Naive B cell (primary cell): ENCODE data around the gene SECISBP2. TPM values are rescaled to one million over a fixed set of nuclear protein-coding genes. Genes with fewer than 3 reads are reported as not detected.

Experiments
- ATAC-seq, 2 donors: fragments of 150-1000 bp; cut with Tn5 transposase; 2 replicates each; pipeline ENCODE4 v1.10.0; 2021; ENCODE audit warnings: low read depth in 2 of 2, mild to moderate bottlenecking in 2 of 2, moderate library complexity in 2 of 2
- DNase-seq: peaks from one replicate; pipeline ENCODE4 v3.0.0; 2022
- H3K27ac Mint-ChIP-seq, 6 donors: one replicate each; pipeline ENCODE4 v1.8.0; 2020 to 2022; ENCODE audit warnings: mild to moderate bottlenecking in 6 of 6, mixed read lengths in 6 of 6, moderate library complexity in 5 of 6, inconsistent platforms in 2 of 6
- H3K27me3 Mint-ChIP-seq, 3 donors: one replicate each; pipeline ENCODE4 v1.8.0; 2021 to 2022; ENCODE audit warnings: mixed read lengths in 3 of 3, mild to moderate bottlenecking in 1 of 3
- H3K36me3 Mint-ChIP-seq, 2 donors: one replicate each; pipeline ENCODE4 v1.8.0; 2020 to 2022; ENCODE audit warnings: mixed read lengths in 2 of 2, inconsistent platforms in 1 of 2, mild to moderate bottlenecking in 1 of 2
- H3K4me1 Mint-ChIP-seq, 3 donors: one replicate each; pipeline ENCODE4 v1.8.0; 2020 to 2022; ENCODE audit warnings: mixed read lengths in 3 of 3, inconsistent platforms in 1 of 3, mild to moderate bottlenecking in 1 of 3, moderate library complexity in 1 of 3
- H3K4me3 Mint-ChIP-seq, 8 donors: one replicate each; pipeline ENCODE4 v1.8.0; 2020 to 2022; ENCODE audit warnings: mild to moderate bottlenecking in 8 of 8, mixed read lengths in 8 of 8, moderate library complexity in 8 of 8, inconsistent platforms in 2 of 8
- H3K9me3 Mint-ChIP-seq, 7 donors: one replicate each; pipeline ENCODE4 v1.8.0; 2020 to 2022; ENCODE audit warnings: mixed read lengths in 7 of 7, mild to moderate bottlenecking in 5 of 7, inconsistent platforms in 2 of 7, moderate library complexity in 1 of 7
- polyA plus RNA-seq, 6 donors: library from polyadenylated mRNA; unstranded; fragments of 300-500 nt; fragmentation: Illumina TruSeq; gene quantifications; one replicate each; pipeline ENCODE4 v1.2.3, GENCODE V29; 2021; ENCODE audit warnings: low read depth in 6 of 6

The SECISBP2 gene
- polyA plus RNA-seq, 6 donors from 2014 or later = 15.4 to 39.3 (median 28.2) TPM

GRCh38 chr9:89386797-89387196 is 68.5 kb downstream of the SECISBP2 start:
- H3K27me3 Mint-ChIP-seq = no peaks in the 10 kb centered on the region
- no peak for ATAC-seq

GRCh38 chr9:89387197-89387849 is 69.0 kb downstream of the SECISBP2 start:
- no peak overlapping the region for H3K27ac Mint-ChIP-seq
- peaks cover 15 to 32% of the 10 kb centered on the region in 2 donors for H3K36me3 Mint-ChIP-seq
- H3K9me3 Mint-ChIP-seq = no peaks in the 10 kb centered on the region
- no peaks in the 10 kb centered on the region for H3K27me3 Mint-ChIP-seq
- no peak overlapping the region for H3K4me3 Mint-ChIP-seq
- no peak for ATAC-seq
- peaks cover 5 to 10% (median 9%) of the 10 kb centered on the region in 3 donors for H3K4me1 Mint-ChIP-seq
- no peak for DNase-seq

More at GRCh38 chr9:89386797-89387196, 68.5 kb downstream of the SECISBP2 start:
- Mint-ChIP-seq H3K9me3 (no peaks in the 10 kb centered on the region), H3K36me3 (peaks cover 15 to 28% of the 10 kb centered on the region in 2 donors), H3K4me1 (peaks cover 5 to 10% (median 9%) of the 10 kb centered on the region in 3 donors), H3K27ac (no peak overlapping the region), H3K4me3 (no peak overlapping the region)
- no peak for DNase-seq

DNA sequence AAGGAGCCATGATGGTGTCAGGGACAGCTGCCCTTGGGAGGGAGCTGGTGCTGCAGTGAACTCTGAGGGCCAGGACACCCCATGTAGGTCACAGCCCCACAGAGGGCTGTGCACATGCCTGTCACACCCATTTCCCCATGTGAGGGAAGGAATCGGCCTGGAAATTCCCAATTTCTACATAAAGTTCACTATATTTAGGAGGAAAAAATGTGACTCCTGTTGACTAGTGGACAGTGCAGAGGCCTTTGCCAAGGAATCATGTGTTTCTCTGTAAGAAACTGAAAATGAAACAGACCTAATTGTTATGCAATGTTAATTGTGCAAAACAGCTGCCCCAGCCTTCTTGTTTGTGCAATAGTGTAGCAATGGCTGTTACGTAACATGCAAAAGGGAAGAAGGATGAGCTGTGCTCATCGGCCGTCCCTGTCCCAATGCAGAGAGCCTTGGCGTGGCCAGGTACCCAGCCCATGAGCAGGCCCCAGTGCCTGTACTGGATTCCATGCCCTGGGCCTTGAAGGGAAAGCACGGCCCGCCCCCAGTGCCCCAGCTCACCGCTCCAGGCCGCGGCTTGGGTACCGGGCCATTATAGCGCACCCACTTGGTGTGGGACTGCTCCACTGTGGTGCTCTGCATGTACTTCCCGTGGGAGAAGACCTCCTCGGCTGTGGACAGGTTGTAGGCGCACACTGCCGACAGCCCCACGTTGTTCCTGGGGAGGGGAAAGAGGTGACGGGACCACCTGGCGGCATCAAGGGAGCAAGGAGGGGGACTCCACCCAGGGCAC is 70.0 kb downstream of the SECISBP2 start:
- ATAC-seq = no peak
- peaks cover 23 to 35% of the 10 kb centered on the region in 2 donors for H3K36me3 Mint-ChIP-seq
- no peaks in the 10 kb centered on the region for H3K9me3 Mint-ChIP-seq
- no peaks in the 10 kb centered on the region for H3K27me3 Mint-ChIP-seq
- H3K27ac Mint-ChIP-seq = peak overlapping the region in 1 of 6 donors; percentile 72
- peaks cover 3 to 5% (median 3%) of the 10 kb centered on the region in 3 donors for H3K4me1 Mint-ChIP-seq
- DNase-seq = no peak
- H3K4me3 Mint-ChIP-seq = no peak overlapping the region

DNA sequence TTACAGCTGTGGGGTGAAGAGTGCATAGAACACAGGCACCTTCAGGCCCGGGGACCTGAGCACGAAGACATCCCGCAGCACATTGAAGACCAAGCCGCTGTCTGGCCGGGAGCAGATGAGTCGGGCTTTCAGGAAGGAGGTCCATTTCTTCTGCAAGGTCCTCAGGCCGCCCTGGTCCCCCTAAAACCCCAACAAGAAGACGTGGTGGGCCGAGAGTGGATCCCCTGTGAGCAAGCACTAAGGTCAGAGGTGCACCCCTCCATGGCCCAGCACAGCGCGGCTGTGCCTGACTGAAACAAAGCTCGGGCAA is 70.5 kb downstream of the SECISBP2 start:
- Mint-ChIP-seq H3K27me3 (no peaks in the 10 kb centered on the region), H3K9me3 (no peaks in the 10 kb centered on the region), H3K4me1 (peaks cover 0 to 3% (median 0%) of the 10 kb centered on the region in 3 donors), H3K36me3 (peaks cover 23 to 35% of the 10 kb centered on the region in 2 donors), H3K4me3 (no peak overlapping the region), H3K27ac (no peak overlapping the region)
- DNase-seq (no peak), ATAC-seq (no peak)

DNA sequence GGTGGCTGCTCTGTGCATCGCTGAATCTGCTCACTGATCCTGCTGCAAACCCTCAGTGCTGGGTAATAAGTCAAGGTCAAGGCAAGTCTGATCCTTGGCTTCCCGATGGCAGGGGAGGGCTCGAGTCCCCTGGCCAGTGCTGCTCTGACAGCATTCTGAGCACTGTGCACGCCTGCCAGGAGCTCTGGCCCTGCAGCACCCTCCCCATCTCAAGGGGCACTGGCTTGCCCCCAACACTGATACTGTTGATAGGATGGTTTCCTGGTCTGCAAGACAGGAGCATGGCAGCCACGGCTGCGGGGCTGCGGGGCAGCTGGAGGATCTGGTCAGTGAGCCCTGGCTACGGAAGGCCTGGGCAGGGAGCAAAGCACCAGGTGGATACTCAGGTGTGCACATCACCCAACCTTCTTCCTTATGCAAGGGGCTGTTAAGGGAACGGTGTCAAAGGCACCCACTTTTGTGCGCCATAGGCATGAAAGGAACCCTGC is 71.8 kb downstream of the SECISBP2 start:
- no peaks in the 10 kb centered on the region for H3K27me3 Mint-ChIP-seq
- DNase-seq = no peak
- H3K9me3 Mint-ChIP-seq = no peaks in the 10 kb centered on the region
- H3K4me3 Mint-ChIP-seq = no peak overlapping the region
- H3K36me3 Mint-ChIP-seq = peaks cover 23 to 40% of the 10 kb centered on the region in 2 donors
- peaks cover 0 to 6% (median 0%) of the 10 kb centered on the region in 3 donors for H3K4me1 Mint-ChIP-seq
- ATAC-seq = no peak
- peak overlapping the region in 1 of 6 donors; percentile 7 for H3K27ac Mint-ChIP-seq

GRCh38 chr9:89390578-89391116 is 72.3 kb downstream of the SECISBP2 start:
- no peak overlapping the region for H3K4me3 Mint-ChIP-seq
- peaks cover 0 to 6% (median 0%) of the 10 kb centered on the region in 3 donors for H3K4me1 Mint-ChIP-seq
- no peaks in the 10 kb centered on the region for H3K27me3 Mint-ChIP-seq
- H3K27ac Mint-ChIP-seq = peak overlapping the region in 1 of 6 donors; percentile 29
- ATAC-seq = no peak
- peaks cover 23 to 40% of the 10 kb centered on the region in 2 donors for H3K36me3 Mint-ChIP-seq
- DNase-seq = no peak
- H3K9me3 Mint-ChIP-seq = no peaks in the 10 kb centered on the region

- no peaks in the 10 kb centered on the region for H3K27me3 Mint-ChIP-seq
- ATAC-seq = no peak
Measured at GRCh38 chr9:89391585-89391984, 73.3 kb downstream of the SECISBP2 start.

DNA sequence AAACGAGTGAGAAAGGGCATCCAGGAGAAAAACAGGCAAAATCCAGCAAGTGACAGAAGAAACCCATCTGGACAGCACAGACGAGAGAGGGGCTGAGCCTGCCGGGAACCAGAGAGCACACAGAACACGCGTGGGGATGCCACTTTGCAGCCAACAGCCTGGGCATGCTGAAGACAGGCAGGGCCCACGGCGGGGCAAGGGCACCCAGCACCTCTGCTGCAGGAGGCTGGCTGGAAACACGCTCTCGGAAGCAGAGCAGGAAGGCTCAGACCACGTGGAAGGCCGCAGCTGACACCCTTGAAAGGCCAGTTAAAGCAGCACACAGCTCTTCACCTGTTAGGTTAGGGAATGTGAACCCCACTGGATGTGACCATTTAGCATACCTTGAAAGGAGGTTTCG is 76.1 kb downstream of the SECISBP2 start:
- H3K36me3 Mint-ChIP-seq = peaks cover 20 to 39% of the 10 kb centered on the region in 2 donors
- peaks cover 0 to 8% (median 3%) of the 10 kb centered on the region in 3 donors for H3K4me1 Mint-ChIP-seq
- peak overlapping the region in 1 of 6 donors; percentile 31 for H3K27ac Mint-ChIP-seq
- no peaks in the 10 kb centered on the region for H3K9me3 Mint-ChIP-seq
- no peaks in the 10 kb centered on the region for H3K27me3 Mint-ChIP-seq
- H3K4me3 Mint-ChIP-seq = no peak overlapping the region
- no peak for ATAC-seq
- DNase-seq = no peak

More at GRCh38 chr9:89391585-89391984, 73.3 kb downstream of the SECISBP2 start:
- peaks cover 0 to 6% (median 0%) of the 10 kb centered on the region in 3 donors for H3K4me1 Mint-ChIP-seq
- H3K4me3 Mint-ChIP-seq = no peak overlapping the region
- peak overlapping the region in 2 of 6 donors; percentile 38 to 54 for H3K27ac Mint-ChIP-seq
- no peaks in the 10 kb centered on the region for H3K9me3 Mint-ChIP-seq
- DNase-seq = no peak
- H3K36me3 Mint-ChIP-seq = peaks cover 16 to 40% of the 10 kb centered on the region in 2 donors

GRCh38 chr9:89395931-89396710 is 77.8 kb downstream of the SECISBP2 start:
- no peak for DNase-seq
- no peaks in the 10 kb centered on the region for H3K9me3 Mint-ChIP-seq
- H3K4me1 Mint-ChIP-seq = peaks cover 14 to 22% (median 20%) of the 10 kb centered on the region in 3 donors
- H3K36me3 Mint-ChIP-seq = peaks cover 16 to 25% of the 10 kb centered on the region in 2 donors
- no peak overlapping the region for H3K4me3 Mint-ChIP-seq
- peak overlapping the region in 1 of 6 donors; percentile 57 for H3K27ac Mint-ChIP-seq
- H3K27me3 Mint-ChIP-seq = no peaks in the 10 kb centered on the region
- ATAC-seq = no peak

- Mint-ChIP-seq H3K36me3 (peaks cover 26 to 30% of the 10 kb centered on the region in 2 donors), H3K4me3 (peak overlapping the region in 2 of 8 donors; percentile 51 to 57), H3K27me3 (no peaks in the 10 kb centered on the region), H3K9me3 (no peaks in the 10 kb centered on the region), H3K27ac (peak overlapping the region in 1 of 6 donors; percentile 7), H3K4me1 (peaks cover 26 to 34% (median 33%) of the 10 kb centered on the region in 3 donors)
- DNase-seq (no peak), ATAC-seq (no peak)
Measured at GRCh38 chr9:89397471-89397870, 79.2 kb downstream of the SECISBP2 start.

- H3K4me1 Mint-ChIP-seq = peaks cover 32 to 38% (median 33%) of the 10 kb centered on the region in 3 donors
- no peak overlapping the region for H3K4me3 Mint-ChIP-seq
- H3K36me3 Mint-ChIP-seq = peaks cover 19 to 20% of the 10 kb centered on the region in 2 donors
- H3K9me3 Mint-ChIP-seq = no peaks in the 10 kb centered on the region
- no peak for ATAC-seq
- no peak overlapping the region for H3K27ac Mint-ChIP-seq
- no peaks in the 10 kb centered on the region for H3K27me3 Mint-ChIP-seq
- no peak for DNase-seq
Measured at GRCh38 chr9:89398621-89399020, 80.3 kb downstream of the SECISBP2 start.

DNA sequence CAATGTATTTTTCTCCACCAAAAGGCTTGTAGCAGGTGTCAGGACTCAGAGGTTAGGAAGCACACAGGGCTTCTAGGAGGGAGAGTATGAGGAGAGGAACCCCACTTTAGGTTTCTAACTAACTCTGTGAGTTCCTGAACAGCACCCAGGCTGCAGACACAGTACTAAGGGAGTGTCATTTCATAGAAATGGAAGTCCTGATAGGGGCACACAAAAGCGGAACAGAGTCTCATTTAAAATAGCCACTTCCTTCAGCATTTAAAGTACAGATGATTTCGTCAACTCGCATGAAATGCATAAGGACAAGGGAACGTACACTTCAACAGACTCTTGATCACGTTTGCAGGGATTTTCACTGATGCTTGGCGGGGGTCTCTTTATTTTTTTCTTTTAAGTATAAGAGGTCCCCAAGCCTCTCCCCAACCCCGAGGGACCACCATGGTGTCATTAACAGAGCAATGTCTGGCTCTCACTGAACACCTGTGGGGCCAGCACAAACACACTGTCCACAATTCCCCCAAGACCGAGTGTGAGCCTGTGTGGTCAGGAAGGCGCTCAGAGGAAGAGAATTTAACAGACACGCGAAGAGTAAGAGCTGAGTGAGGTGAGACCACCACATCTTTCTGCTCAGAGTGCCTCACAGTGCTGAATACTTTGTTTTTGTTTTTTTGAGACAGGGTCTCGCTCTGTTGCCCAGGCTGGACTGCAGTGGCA is 82.3 kb downstream of the SECISBP2 start:
- Mint-ChIP-seq H3K4me3 (peak overlapping the region; percentile 5 to 92 (median 86)), H3K9me3 (no peaks in the 10 kb centered on the region), H3K36me3 (peaks cover 10 to 20% of the 10 kb centered on the region in 2 donors), H3K27me3 (no peaks in the 10 kb centered on the region), H3K27ac (peak overlapping the region; percentile 83 to 96 (median 94)), H3K4me1 (peaks cover 45 to 57% (median 48%) of the 10 kb centered on the region in 3 donors)
- DNase-seq (peak; percentile 69), ATAC-seq (peak; percentile 96 to 97)
